NCI-H1417 treated with DMSO at 0.1 percent for 48 hours (cell line): ENCODE results near the gene DEGS2.

Source experiments
- DNase-seq: peaks from one replicate; lab custom pipeline; 2025; lab: John Stamatoyannopoulos, UW

DEGS2 gene

GRCh38 chr14:100147691-100148464 lies 11.6 kb downstream of the DEGS2 start:
- no peak for DNase-seq

GRCh38 chr14:100147181-100147631 lies 12.2 kb downstream of the DEGS2 start:
- no peak for DNase-seq

- DNase-seq, result no peak
These were observed 12.8 kb downstream of the DEGS2 start for GRCh38 chr14:100146531-100147091.

- no peak for DNase-seq
These were observed 13.6 kb downstream of the DEGS2 start for GRCh38 chr14:100145682-100146464.

- no peak for DNase-seq
These were observed 14.3 kb downstream of the DEGS2 start for GRCh38 chr14:100144996-100145646.

- no peak for DNase-seq
These were observed 14.8 kb downstream of the DEGS2 start for GRCh38 chr14:100144645-100144995.

- no peak for DNase-seq
These were observed 15.5 kb downstream of the DEGS2 start for GRCh38 chr14:100143934-100144333.

- no peak for DNase-seq
These were observed 15.9 kb downstream of the DEGS2 start for GRCh38 chr14:100143523-100143922.

GRCh38 chr14:100142073-100143040 lies 17.1 kb downstream of the DEGS2 start:
- no peak for DNase-seq

- no peak for DNase-seq
These were observed 18.3 kb downstream of the DEGS2 start for GRCh38 chr14:100141098-100141497.

GRCh38 chr14:100140452-100141078 lies 18.9 kb downstream of the DEGS2 start:
- no peak for DNase-seq

- no peak for DNase-seq
These were observed 20.5 kb downstream of the DEGS2 start for GRCh38 chr14:100138955-100139354.

GRCh38 chr14:100138082-100138787 lies 21.2 kb downstream of the DEGS2 start:
- DNase-seq, result no peak

- DNase-seq, result no peak
These were observed 22.3 kb downstream of the DEGS2 start for GRCh38 chr14:100137173-100137572.

GRCh38 chr14:100135784-100136183 lies 23.7 kb downstream of the DEGS2 start:
- no peak for DNase-seq

- DNase-seq, result no peak
These were observed 24.4 kb downstream of the DEGS2 start for GRCh38 chr14:100135073-100135472.

GRCh38 chr14:100134586-100134985 lies 24.9 kb downstream of the DEGS2 start:
- DNase-seq, result no peak

GRCh38 chr14:100132903-100133510 lies 26.4 kb downstream of the DEGS2 start:
- DNase-seq, result no peak

- no peak for DNase-seq
These were observed 27.1 kb downstream of the DEGS2 start for GRCh38 chr14:100132161-100132902.
